GM18519 (cell line): ENCODE results near the gene GRIP2.

Source experiments
- ATAC-seq: cut with Tn5 transposase; IDR thresholded peaks from one replicate; pipeline ENCODE4 v1.9.1; 2021; ENCODE audit warnings: mild to moderate bottlenecking, moderate library complexity; ENCODE audit not compliant: unreplicated experiment, low FRiP score

GRIP2 gene

DNA sequence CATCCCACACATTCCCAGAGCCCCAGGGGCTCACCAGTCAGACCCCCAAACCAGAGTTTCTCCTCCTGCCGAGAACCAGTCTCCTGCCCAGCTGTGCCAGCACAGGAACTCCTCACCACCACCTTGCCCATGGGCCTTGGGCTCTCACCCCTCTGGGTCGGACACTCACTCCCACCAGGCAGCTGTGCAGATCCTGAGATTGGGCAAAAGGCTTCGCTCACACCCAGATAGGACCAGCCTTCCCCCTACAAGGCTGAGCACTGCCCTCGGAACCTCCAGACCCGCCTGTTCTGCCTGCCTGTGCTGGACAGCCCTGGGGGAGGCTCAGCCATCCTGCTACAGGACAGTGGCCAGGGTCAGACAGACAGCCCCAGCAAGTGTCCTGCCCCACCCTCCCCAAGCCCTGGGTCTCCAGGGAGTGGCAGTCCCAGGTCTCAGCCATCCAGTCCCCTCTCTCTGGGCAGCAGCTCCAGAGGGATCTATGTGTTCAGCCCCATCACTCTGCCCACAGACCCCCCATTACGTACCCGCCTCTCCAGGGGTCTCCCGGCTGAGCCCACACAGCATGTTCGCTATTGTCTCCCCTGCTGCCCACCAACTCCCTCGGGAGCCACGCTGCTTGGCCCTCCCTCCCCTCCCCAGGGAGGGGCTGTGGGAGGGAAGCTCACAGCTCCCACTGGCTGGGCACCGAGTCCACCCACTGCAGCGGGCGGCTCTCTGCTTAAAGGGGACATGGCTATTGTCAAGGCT is at the start of gene GRIP2:
Gene GRIP2, minus strand, starts transcription at position 601 of the 750 bp plus-strand sequence. Its CDS starts 34 bp downstream, at position 567.
- no peak for ATAC-seq

DNA sequence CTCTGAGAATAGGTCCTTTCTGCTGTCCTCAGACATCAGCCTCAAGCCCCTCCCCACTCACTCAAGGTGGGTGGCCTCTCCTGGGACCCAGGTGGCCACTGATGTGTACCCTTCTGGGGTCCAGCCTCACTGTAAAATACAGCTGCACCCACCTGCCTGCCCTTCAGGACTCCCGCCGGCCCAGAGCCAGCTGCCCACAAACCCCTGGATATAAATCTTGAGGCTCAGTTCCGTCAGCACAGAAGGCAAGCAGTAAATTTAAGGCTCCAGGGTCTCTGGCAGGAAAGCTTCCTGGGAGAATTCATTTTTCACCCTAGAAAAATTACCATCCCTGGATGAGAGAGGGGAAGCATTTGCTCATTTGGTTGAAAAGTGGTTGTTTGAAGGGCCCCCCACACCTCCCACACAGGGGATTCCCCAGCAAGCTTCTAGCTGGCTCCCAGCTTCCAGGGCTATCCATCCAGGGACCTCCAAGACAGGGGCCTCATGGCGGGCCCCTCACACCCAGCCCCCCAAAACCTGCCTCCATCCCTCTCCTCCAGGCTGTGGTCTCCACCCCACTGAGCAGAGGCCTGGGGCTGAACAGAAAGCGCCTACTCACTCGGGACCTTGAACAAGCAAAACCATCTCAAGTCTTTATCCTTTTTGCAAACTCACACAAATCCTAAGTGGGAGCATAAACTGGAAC is 48.4 kb upstream of the GRIP2 start:
- ATAC-seq = no peak

GRCh38 chr3:14587740-14588360 is 47.7 kb upstream of the GRIP2 start:
- ATAC-seq = no peak

DNA sequence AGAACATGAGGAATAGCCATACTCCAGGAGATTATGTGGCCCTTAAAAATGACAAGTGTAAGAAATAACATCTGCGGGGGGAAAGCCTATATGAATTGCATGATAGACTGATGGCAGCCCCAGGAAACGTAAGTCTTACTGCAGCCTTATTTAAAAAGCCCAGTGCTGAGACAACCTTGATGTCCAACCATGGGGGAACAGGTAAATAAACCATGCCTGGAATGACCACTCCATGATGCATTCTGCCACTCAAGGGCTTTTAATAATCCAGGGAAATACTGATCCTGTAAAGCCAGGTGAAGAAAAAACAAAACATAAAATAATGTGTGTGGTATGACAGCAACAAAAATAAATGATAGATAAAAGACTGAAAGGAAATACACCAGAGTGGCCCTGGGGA is 46.5 kb upstream of the GRIP2 start:
- no peak for ATAC-seq

GRCh38 chr3:14583548-14584091 is 43.5 kb upstream of the GRIP2 start:
- ATAC-seq = no peak

DNA sequence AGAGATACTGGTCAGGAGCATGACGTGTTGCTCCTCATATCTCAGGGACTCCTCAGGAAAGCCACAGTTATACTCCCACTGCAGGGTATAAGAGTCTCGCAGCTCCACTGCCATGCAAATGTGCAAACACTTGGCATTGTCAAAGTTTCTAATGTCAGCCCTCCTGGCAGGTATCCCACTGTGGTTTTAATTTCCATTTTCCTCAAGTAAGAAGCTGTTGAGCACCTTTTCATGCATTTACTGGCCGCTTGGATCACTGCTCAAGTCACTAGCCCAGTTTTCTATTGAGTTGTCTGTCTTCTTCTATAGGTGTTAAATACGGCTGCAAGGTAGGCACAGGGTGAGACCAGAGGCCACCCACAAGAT is 41.9 kb upstream of the GRIP2 start:
- ATAC-seq = no peak

DNA sequence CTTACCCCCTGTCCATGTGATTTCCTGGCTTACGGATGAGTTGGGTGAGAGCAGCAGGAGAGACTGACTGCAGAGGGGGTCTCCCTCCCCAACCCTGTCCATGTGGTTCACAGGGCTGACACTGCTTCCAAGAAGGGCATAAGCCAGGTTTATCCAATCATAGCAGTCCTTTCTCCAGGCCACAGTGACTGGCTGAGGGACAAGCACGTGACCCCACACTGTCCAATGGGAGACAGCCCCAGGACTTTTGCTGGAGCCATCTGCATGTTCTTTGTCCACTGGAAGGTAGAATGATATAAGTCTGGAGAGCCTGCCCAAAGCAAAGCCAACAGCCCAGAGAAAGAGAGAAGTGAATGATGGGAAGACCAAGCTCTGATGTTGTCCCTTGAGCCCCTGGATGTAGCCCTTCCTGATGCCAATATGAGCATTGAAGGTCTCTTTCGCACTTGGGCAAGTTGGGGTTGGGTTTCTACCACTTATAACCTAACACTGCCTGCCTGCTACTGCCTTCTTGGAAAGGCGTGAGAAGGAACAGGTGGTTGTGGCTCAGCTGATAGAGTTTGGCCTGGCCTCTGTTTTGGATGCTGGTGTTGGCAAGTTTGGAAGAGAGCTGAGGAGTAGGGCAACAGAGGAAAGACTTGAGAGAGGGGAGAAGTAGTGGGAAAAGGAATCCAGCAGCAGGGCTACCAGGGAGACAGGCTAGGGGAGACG is 41.3 kb upstream of the GRIP2 start:
- no peak for ATAC-seq

GRCh38 chr3:14577897-14578296 is 37.8 kb upstream of the GRIP2 start:
- no peak for ATAC-seq

DNA sequence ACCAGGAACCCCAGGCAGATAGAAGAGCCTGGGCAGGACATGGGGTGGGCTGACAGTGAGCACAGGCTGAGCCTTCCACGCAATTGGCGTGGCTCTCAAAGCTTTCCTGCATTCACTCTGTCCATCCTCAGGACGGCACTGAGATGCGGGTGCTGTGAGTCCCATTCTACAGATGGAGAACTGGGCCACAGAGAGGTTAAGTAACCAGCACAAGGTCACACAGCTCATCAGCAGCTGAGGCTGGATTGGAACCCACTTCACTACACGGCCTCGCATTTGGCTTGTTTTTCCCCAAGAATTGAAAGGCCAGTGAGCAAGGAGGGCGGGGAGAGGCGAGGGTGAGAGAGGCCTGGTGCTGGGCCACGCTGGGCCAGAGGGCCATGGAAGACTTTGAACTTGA is 36.0 kb upstream of the GRIP2 start:
- no peak for ATAC-seq

- no peak for ATAC-seq
Measured at GRCh38 chr3:14574183-14574582, 34.0 kb upstream of the GRIP2 start.

DNA sequence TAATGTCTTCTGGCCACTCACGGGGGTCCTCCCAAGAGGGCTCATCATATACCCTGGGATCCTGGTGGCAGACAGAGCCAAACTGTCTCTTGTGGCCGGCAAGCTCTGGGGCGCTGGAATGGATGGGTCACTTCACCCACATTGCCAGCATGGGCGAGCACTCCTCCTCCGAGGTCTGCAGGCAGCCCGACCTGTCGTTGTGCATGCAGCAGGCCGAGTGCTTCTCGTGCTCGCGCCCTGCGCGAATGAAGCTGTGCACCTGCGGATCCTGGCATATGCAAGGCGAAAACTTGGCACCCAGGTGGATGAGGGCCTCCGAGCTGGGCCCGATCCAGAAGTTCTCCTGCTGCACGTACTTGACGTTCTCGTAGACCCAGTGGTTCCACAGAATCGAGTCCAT is 33.6 kb upstream of the GRIP2 start:
- ATAC-seq = no peak

- no peak for ATAC-seq
Measured at GRCh38 chr3:14570864-14571263, 30.7 kb upstream of the GRIP2 start.

- ATAC-seq = no peak
Measured at GRCh38 chr3:14570089-14570488, 29.9 kb upstream of the GRIP2 start.

GRCh38 chr3:14569474-14570000 is 29.4 kb upstream of the GRIP2 start:
- no peak for ATAC-seq

- no peak for ATAC-seq
Measured at GRCh38 chr3:14568269-14568668, 28.1 kb upstream of the GRIP2 start.

DNA sequence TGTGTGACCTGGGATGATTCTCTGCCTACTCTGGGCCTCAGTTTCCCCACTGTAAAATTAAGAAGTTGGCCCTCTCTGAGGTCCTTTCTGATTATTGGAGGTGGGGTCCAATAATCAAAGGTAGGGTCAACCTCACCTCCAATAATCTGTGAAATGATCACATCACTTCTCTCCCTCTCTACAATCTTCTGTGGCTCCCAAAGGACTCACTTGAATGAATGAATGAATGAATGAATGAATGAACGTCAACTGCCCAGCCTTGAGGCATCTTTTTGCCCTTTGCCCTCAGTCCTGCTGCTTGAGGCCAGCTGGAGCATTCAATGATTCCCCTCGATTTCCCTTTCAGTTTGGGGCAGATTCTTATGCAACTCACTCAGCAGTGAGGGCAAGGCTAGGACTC is 26.7 kb upstream of the GRIP2 start:
- no peak for ATAC-seq

DNA sequence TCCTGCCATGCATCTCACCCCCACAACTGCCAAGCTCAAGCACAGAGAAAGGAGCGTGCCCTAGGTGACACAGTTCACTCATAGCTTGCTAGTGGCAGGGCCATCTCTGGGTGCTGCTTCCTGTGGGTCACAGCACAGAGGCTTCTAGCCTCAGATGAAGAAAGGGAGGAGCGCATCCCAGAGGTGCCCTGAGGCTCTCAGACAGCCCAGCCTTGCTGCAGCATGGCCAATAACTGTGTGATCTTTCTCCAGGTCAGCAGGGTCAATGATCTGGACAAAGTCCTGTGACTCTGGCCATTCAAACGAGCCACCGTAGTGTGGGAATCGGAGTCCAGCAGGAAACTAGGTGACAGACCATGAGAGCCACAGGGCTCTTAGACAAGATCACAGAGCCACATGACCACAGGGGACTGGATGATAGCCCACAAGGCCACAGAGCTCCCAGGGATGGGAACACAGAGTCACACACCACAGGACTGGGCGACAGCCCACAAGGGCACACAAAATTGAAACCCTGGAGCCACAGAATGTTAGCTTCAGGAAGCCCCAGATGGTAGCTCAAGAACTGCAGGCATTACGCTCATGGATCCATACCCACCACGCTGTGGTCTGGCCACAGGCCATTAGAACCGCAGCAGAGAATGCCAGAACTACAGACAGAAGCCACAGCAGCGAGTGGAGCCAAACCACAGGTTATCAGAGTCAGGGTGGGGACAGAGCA is 25.9 kb upstream of the GRIP2 start:
- no peak for ATAC-seq

DNA sequence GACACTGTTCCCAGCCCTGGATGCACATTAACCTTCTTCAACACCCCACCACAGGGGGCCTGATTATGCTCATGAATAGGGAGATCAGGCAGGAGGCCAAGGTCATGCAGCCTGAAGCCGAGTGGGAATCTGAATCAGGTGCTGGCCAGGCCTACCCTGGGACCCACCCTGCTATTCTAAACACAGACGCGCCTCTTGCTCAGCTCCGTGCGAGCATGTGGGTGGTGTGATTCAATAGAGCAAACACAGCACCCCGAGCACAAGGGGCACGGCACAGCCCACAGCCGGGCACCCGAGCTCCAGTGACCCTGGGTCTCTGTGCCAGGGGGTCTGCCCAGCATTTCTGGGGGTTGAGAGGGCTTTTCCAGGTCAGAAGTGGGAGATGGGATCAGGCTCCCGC is 24.6 kb upstream of the GRIP2 start:
- ATAC-seq = no peak

GRCh38 chr3:14563946-14564539 is 23.9 kb upstream of the GRIP2 start:
- ATAC-seq = no peak
